Large intestine (tissue), 12 donors: ENCODE measurements around the gene FATE1. TPM values are rescaled to one million over a fixed set of nuclear protein-coding genes. Genes with fewer than 3 reads are reported as not detected.

Experiments used
- DNase-seq, 2 donors: peaks; one replicate each; pipeline versions ENCODE4 v3.0.0 to v3.0.0-alpha.2; 2013
- H3K27ac ChIP-seq: one replicate; pipeline ENCODE4 v1.5.1; 2013; ENCODE audit warnings: low read length
- H3K27me3 ChIP-seq: 2 replicates; pipeline ENCODE4 v1.6.1; 2013; ENCODE audit warnings: low read length; ENCODE audit not compliant: control insufficient read depth, insufficient read depth
- H3K36me3 ChIP-seq: 2 replicates; pipeline ENCODE4 v1.6.1; 2013; ENCODE audit warnings: low read length; ENCODE audit not compliant: control insufficient read depth, insufficient read depth
- H3K4me1 ChIP-seq: one replicate; pipeline ENCODE4 v1.6.1; 2013; ENCODE audit warnings: low read length; ENCODE audit not compliant: control insufficient read depth, insufficient read depth
- H3K4me3 ChIP-seq: one replicate; pipeline ENCODE4 v1.5.1; 2013; ENCODE audit warnings: low read length
- H3K9me3 ChIP-seq: one replicate; pipeline ENCODE4 v1.6.1; 2013; ENCODE audit warnings: mild to moderate bottlenecking, low read depth, low read length, moderate library complexity; ENCODE audit not compliant: control insufficient read depth
- WGBS: methylation state at CpG from one replicate; pipeline ENCODE4 v1.1.5; 2013; ENCODE audit warnings: low lambda C conversion rate; ENCODE audit not compliant: insufficient coverage; 5-methylcytosine and 5-hydroxymethylcytosine counted together
- long read RNA-seq, 11 donors: transcript quantifications; one replicate each; lab custom pipeline, GENCODE V29; 2026
- polyA plus RNA-seq: library from polyadenylated mRNA; unstranded; fragments of 120-200 nt; gene quantifications from one replicate; pipeline ENCODE4 v1.2.1, GENCODE V29; 2013

FATE1 gene, protein sequence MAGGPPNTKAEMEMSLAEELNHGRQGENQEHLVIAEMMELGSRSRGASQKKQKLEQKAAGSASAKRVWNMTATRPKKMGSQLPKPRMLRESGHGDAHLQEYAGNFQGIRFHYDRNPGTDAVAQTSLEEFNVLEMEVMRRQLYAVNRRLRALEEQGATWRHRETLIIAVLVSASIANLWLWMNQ
- 0.09 TPM for polyA plus RNA-seq
- long read RNA-seq, donor 1 = 0 reads
- long read RNA-seq, donor 2 = 0 reads
- long read RNA-seq, donor 3 = 0 reads
- long read RNA-seq, donor 4 = 0 reads
- long read RNA-seq, donor 5 = 0 reads
- long read RNA-seq, donor 6 = 0 reads
- long read RNA-seq, donor 7 = 0 reads
- long read RNA-seq, donor 8 = 0 reads
- long read RNA-seq, donor 9 = 0 reads
- long read RNA-seq, donor 10 = 0 reads
- long read RNA-seq, donor 11 = 0 reads

DNA sequence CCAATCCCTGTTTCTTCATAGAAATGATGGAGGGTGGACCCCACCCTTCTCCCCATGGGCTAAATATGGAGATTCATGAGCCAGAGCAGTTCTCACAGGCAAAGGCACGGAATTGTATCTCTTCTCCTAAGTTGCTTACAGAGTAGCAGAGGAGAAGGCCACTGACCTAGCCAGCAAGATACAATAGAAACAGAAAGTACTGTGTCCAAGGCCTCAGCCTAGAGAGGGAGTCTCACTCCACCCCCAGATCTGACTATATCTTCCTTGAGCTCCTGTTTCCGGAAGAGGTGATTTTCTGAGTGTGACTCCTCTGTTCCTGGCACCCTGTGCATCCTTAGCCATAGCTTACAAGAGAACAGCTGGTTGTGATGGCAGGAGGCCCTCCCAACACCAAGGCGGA, at the start of gene FATE1:
FATE1 (plus strand) TSS at position 284 of the 400 bp plus-strand sequence; CDS start at position 369, 85 bp downstream.
- Histone ChIP-seq H3K4me1 (no peaks in the 10 kb centered on the region), H3K27me3 (no peaks in the 10 kb centered on the region), H3K36me3 (no peaks in the 10 kb centered on the region), H3K9me3 (no peaks in the 10 kb centered on the region), H3K27ac (no peak within 1 kb of the TSS), H3K4me3 (no peak within 1 kb of the TSS)
- no CpG with 5 or more reads among the region's 3 CpGs for WGBS
- DNase-seq = no peak

DNA sequence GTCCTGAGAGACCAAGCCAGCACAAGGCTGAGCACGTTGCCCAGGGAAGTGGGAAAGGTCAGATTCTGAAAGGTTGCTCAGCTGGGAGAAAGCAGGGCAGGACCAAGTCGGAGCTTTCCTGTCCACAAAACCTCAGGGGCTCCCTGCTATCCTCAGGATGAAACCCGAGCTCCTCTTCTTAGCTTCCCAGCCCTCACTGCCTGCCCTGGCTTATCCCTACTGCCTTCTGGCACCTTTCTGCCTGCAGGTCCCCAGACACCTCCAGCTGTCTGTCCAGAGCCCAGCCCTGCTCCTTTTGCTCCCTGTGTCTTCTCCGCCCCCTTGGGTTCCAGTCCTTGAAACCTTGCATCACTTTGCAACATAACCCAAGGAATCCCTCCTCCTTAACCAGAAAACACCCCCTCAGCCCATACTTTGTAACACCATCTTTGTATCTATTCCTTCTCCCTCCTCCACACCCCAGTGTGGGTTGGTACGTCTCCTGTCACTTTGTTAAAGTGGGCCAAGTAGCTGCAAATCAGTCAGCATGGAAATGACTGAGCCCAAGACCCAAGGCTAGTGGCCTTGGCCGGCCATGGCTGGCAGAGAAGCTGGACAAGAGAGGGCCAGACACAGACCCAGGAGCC, 40.6 kb upstream of the FATE1 start:
- Histone ChIP-seq H3K27me3 (no peaks in the 10 kb centered on the region), H3K9me3 (no peaks in the 10 kb centered on the region), H3K27ac (no peak overlapping the region), H3K4me3 (no peak overlapping the region), H3K36me3 (no peaks in the 10 kb centered on the region), H3K4me1 (no peaks in the 10 kb centered on the region)
- no CpG with 5 or more reads among the region's 6 CpGs for WGBS
- no peak for DNase-seq

DNA sequence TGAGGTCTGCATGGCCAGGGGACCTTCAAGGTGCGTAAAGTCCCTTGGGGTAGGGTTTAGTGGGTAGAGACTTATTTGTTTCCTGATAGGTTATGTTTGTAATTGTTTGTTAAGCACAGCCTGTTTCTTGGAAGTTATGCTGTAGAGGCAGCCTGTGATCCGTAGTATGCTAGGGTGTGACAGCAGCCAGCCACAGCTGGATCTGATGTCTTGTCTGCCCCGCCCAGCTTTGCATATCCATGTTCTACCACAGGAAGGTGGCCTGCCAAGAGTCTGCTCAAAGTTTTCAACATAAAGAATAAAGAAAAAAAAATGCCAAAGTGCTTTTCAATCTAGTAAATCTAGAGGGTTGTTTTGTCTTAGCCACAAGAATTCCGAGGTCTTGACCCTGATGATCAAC, 39.6 kb upstream of the FATE1 start:
- no peaks in the 10 kb centered on the region for H3K4me1 ChIP-seq
- no peak overlapping the region for H3K27ac ChIP-seq
- no CpG with 5 or more reads among the region's 4 CpGs for WGBS
- H3K9me3 ChIP-seq = no peaks in the 10 kb centered on the region
- H3K4me3 ChIP-seq = no peak overlapping the region
- DNase-seq = no peak
- H3K36me3 ChIP-seq = no peaks in the 10 kb centered on the region
- no peaks in the 10 kb centered on the region for H3K27me3 ChIP-seq

DNA sequence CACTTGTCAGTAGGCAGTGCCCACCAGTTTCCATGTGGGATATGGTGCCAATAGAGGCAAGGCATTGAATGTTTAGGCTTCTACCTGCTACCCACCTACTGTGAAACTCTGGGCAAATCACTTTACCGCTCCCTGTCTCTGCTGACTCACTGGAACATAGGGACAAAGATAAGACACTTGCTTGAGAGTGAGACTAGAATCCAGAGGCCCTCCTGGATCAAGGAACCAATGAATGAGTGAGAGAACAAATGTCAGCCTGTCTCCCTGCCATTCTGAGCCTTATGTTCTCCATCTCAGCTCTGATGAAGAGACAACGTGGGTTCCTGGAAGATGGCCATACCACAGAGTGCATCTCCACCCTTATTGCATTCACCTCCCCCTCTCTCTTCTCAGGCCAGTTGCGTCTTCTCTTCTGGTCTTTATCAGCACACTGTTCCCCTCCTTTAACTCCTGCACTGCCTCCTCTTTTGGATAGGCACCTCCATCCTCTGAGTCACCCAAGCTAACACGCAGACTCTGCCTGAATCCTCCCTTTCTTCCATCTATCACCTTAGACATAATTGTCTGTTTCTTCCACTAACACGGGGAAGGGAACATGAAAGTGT, 35.9 kb upstream of the FATE1 start:
- WGBS = 100% methylated on average over 1 of the region's 5 CpGs
- H3K4me3 ChIP-seq = no peak overlapping the region
- H3K27ac ChIP-seq = no peak overlapping the region
- H3K9me3 ChIP-seq = no peaks in the 10 kb centered on the region
- no peaks in the 10 kb centered on the region for H3K36me3 ChIP-seq
- H3K27me3 ChIP-seq = no peaks in the 10 kb centered on the region
- H3K4me1 ChIP-seq = no peaks in the 10 kb centered on the region
- DNase-seq = no peak

DNA sequence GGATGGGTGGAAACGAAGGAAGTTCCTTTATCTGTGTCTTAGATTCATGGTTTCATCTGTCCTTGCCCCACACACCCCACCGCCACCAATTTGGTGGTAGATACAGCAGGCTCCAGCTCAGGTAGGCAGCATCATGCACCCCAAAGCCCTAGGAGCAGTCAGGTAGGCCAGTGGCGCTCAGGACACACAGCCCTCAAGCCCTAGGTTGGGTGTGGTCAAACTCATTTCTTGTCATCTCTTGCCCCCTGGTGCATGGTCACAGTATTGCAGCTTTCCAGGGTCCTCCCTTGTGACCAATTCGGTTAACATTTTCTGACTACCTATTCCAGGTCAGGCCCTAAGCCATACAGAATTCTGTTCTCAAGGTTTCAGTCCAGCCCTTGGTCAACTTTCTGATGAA, 35.0 kb upstream of the FATE1 start:
- DNase-seq = no peak
- no peaks in the 10 kb centered on the region for H3K36me3 ChIP-seq
- no peaks in the 10 kb centered on the region for H3K9me3 ChIP-seq
- H3K27me3 ChIP-seq = no peaks in the 10 kb centered on the region
- no CpG with 5 or more reads among the region's 4 CpGs for WGBS
- H3K4me1 ChIP-seq = no peaks in the 10 kb centered on the region
- no peak overlapping the region for H3K4me3 ChIP-seq
- no peak overlapping the region for H3K27ac ChIP-seq

DNA sequence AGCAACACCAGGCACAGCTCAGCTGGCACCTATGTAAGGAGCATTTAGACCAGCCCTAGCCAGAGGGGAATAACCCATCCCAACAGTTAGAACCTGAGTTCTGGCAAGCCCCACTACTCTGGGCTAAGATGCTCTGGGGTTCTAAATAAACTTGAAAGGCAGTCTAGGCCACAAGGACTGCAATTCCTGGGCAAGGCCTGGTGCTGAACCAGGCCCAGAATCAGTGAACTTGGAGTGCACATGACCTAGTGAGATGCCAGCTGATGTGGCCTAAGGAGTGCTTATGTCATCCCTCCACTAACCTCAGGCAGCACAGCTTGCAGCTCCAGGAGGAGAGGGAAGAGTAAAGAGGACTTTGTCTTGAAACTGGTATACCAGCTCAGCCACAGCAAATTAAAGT, 28.2 kb upstream of the FATE1 start:
- Histone ChIP-seq H3K4me1 (no peaks in the 10 kb centered on the region), H3K4me3 (no peak overlapping the region), H3K36me3 (no peaks in the 10 kb centered on the region), H3K27me3 (no peaks in the 10 kb centered on the region), H3K27ac (no peak overlapping the region), H3K9me3 (no peaks in the 10 kb centered on the region)
- DNase-seq = no peak

DNA sequence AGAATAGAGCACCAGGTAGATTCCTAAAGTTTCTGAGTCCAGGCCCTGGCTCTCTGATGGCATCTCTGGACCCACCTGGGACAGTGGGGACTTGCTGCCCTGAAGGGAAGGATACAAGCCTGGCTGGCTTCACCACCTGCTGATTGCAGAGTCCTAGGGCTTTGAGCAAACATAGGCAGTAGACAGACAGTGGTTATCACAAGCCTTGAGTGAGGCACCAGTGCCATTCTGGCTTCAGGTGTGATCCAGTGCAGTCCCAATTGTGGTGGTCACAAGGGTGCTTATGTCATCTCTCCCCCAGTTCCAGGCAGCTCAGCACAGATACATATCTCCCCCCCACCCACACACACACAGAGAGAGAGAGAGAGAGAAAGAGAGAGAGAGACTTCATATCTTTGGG, 27.1 kb upstream of the FATE1 start:
- no peak for DNase-seq
- no peaks in the 10 kb centered on the region for H3K27me3 ChIP-seq
- no peaks in the 10 kb centered on the region for H3K36me3 ChIP-seq
- H3K27ac ChIP-seq = no peak overlapping the region
- H3K9me3 ChIP-seq = no peaks in the 10 kb centered on the region
- H3K4me3 ChIP-seq = no peak overlapping the region
- H3K4me1 ChIP-seq = no peaks in the 10 kb centered on the region

DNA sequence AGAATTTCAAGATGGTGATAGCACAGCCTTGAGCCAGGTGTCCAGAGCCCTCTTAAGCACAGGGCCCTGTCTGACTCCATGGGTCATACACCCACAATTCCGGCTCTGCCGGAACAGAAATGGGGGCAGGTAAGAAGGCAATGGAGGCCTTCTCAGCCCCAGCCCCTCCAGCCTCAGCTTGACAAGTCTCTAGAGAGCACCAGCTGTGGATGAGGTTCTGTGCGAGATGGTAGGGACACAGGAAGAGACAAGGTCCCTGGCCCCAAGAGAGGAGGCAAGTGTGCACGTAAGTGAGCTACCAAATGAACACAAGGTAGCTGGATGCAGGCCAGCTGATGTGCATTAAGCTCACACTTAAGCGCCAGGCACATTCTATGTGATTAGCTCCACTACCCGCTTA, 23.0 kb upstream of the FATE1 start:
- whole genome bisulfite sequencing = no CpG with 5 or more reads among the region's 6 CpGs

DNA sequence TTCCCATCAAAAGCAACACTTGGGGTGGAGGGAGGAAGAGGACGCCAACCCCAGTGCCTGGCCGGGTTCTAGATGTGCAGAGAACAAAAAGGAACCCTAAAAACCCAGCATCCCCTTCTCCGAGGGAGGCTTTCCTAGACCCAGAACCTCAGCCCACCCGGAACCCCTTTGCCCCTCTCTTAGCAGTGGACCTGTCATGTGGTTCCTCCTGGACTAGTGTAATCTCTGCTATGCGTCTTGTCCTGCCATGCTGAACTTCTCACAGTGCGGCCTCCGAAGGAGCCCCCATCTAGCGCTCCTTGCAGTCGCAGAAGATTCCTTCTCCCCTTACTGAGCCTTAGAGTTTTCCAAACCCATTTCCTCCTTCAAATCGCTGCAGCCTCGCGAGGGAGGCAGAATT, 21.7 kb upstream of the FATE1 start:
- Histone ChIP-seq H3K4me1 (no peaks in the 10 kb centered on the region), H3K36me3 (no peaks in the 10 kb centered on the region), H3K9me3 (no peaks in the 10 kb centered on the region), H3K4me3 (no peak overlapping the region), H3K27ac (no peak overlapping the region), H3K27me3 (peaks cover 12% of the 10 kb centered on the region)
- no CpG with 5 or more reads among the region's 12 CpGs for WGBS
- no peak for DNase-seq

More for the DNA sequence above, 23.0 kb upstream of the FATE1 start:
- Histone ChIP-seq H3K27ac (no peak overlapping the region), H3K4me3 (no peak overlapping the region), H3K4me1 (no peaks in the 10 kb centered on the region), H3K27me3 (peaks cover 12% of the 10 kb centered on the region), H3K36me3 (no peaks in the 10 kb centered on the region), H3K9me3 (no peaks in the 10 kb centered on the region)
- no peak for DNase-seq

DNA sequence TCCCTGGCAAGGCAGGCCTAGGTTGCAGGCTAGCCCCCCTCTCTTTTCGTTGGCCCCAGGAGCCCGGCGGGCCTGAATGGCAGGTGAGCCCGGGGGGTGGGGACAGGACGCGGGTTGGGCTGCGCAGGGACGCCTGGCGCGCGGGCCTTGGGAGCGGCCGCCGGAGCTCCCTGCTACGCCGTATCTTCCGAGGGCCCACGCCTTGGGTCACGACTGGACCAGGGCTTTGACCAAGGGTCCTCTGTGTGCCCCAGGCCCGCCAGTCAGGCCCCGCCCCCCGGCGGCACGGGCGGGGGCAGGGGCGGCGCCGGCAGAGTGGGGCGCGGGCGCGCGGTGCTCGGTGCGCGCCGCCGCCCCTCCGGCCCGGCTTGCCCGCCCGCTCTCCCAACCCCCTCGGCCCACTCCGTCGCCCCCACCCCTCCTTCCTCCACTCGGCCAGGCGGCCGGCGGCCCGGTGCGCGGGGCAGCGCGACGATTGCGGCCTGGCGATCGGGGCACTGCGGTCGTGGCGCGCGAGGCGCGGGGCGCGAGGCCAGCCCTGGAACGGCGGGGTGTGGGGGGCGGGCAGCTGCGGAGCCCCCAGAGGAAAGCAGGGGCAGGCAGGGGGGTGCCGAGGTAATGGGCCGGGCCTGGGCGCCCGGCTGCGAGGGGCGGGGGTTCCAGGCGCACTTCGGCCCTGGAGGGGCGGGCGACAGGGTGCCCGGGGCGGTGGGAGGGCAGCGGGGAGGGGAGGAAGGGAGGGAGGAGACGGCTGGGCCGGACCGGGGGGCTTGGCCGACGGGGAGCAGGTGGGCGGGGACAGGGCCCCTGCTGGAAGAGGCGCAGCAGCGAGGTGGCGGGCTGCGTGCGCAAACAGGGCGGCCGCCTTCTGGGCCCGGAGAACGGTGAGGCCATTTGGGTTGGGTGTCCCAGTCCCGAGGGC, 20.9 kb upstream of the FATE1 start, which contains the start of gene PRRG3:
PRRG3 (plus strand) TSS at position 798 of the 922 bp plus-strand sequence. CDS start 3,357 bp downstream, outside the sequence.
- no peak for DNase-seq
- H3K36me3 ChIP-seq = no peaks in the 10 kb centered on the region
- no CpG with 5 or more reads among the region's 100 CpGs for WGBS
- H3K4me3 ChIP-seq = no peak within 1 kb of the TSS
- H3K27me3 ChIP-seq = peaks cover 12% of the 10 kb centered on the region
- no peaks in the 10 kb centered on the region for H3K4me1 ChIP-seq
- no peak within 1 kb of the TSS for H3K27ac ChIP-seq
- H3K9me3 ChIP-seq = no peaks in the 10 kb centered on the region
